K562 (cell line): ENCODE measurements around the gene MYRIP. TPM values are rescaled to one million over a fixed set of nuclear protein-coding genes. Genes with fewer than 3 reads are reported as not detected.

ENCODE experiments used
- ZBTB40 ChIP-seq, 2 experiments: fragments of 450-650 bp in 1 of 2; sonication (generic) in 1 of 2; formaldehyde crosslinking in 1 of 2; IDR thresholded peaks; 2 replicates each; pipeline versions ENCODE4 v1.7.1 to v1.9.0; 2016 to 2022; ENCODE audit warnings: inconsistent platforms in 1 of 2, mild to moderate bottlenecking in 1 of 2, missing genetic modification reagents in 1 of 2
- polyA plus RNA-seq, 8 experiments: library from polyadenylated mRNA; depleted of rRNA in 4 of 8; stranded (reverse) in 5 of 8; unstranded in 3 of 8; fragments of >200 nt; fragmentation: Nextera tagmentation in 2 of 8; fragmentation: Illumina TruSeq in 1 of 8; extraction: Ambion mirVana in 2 of 8; extraction: Trizol in 1 of 8; gene quantifications; 2 replicates each; pipeline versions ENCODE4 v1.2.1 to v1.2.3, GENCODE V29; 2011 to 2014; ENCODE audit warnings: inconsistent platforms in 1 of 8, missing spikeins in 1 of 8
- total RNA-seq, 7 experiments: library from RNA; depleted of rRNA in 6 of 7; stranded (reverse); fragments of >200 nt in 6 of 7; fragmentation: Illumina TruSeq in 2 of 7; extraction: Trizol in 2 of 7; gene quantifications; 2 replicates each; pipeline versions ENCODE4 v1.2.1 to v1.2.3, GENCODE V29; 2011 to 2021; ENCODE audit warnings: low replicate concordance in 1 of 7

MYRIP gene
- total and polyA plus RNA-seq, 9 of the 15 experiments (the other 6 are each of a cell fraction or from before 2014, with no cell fraction given) = 0.03 to 0.12 TPM; not detected in 7

- TF ChIP-seq ZBTB40 (IDR thresholded peaks at IDR 0.05) = no peak
- no peak for TF ChIP-seq ZBTB40 (CRISPR knock-in tag; IDR thresholded peaks at IDR 0.05)
Measured at GRCh38 chr3:40299130-40299720, 489.8 kb downstream of the MYRIP start (continued).
